ENCODE data around the gene SEC24B.

Gene SEC24B

GRCh38 chr4:109462297-109462696 is 28.7 kb downstream of the SEC24B start:
- peak; percentile 15 for DNase-seq (ENCODE audit: low spot score)
- in situ Hi-C loops (cut with MboI; ENCODE audit: low pct_unique_long_range_greater_than_20kb, low sequenced_read_pairs, unreplicated experiment), result no loop called here
- TF ChIP-seq, protein P1, sequence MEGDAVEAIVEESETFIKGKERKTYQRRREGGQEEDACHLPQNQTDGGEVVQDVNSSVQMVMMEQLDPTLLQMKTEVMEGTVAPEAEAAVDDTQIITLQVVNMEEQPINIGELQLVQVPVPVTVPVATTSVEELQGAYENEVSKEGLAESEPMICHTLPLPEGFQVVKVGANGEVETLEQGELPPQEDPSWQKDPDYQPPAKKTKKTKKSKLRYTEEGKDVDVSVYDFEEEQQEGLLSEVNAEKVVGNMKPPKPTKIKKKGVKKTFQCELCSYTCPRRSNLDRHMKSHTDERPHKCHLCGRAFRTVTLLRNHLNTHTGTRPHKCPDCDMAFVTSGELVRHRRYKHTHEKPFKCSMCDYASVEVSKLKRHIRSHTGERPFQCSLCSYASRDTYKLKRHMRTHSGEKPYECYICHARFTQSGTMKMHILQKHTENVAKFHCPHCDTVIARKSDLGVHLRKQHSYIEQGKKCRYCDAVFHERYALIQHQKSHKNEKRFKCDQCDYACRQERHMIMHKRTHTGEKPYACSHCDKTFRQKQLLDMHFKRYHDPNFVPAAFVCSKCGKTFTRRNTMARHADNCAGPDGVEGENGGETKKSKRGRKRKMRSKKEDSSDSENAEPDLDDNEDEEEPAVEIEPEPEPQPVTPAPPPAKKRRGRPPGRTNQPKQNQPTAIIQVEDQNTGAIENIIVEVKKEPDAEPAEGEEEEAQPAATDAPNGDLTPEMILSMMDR (IDR thresholded peaks at IDR 0.05; ENCODE audit: extremely low read depth, insufficient read depth, missing control alignments), result no peak

DNA sequence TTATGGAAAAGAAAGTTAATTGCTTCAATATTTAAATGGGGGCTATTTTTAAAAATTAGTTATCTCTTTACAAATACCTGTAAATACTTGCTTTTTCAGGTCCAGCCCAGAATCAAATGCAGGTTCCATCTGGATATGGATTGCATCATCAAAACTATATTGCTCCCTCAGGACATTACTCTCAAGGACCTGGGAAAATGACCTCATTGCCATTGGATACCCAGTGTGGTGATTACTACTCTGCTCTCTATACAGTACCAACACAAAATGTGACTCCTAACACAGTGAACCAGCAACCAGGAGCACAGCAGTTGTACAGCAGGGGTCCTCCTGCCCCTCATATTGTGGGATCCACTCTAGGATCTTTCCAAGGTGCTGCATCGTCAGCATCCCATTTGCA is 29.2 kb downstream of the SEC24B start:
- no peak for DNase-seq (ENCODE audit: low spot score)
- TF ChIP-seq, protein P1 (IDR thresholded peaks at IDR 0.05; ENCODE audit: extremely low read depth, insufficient read depth, missing control alignments), result no peak
- in situ Hi-C loops (cut with MboI; ENCODE audit: low pct_unique_long_range_greater_than_20kb, low sequenced_read_pairs, unreplicated experiment), result no loop called here

- in situ Hi-C loops (cut with MboI; ENCODE audit: low pct_unique_long_range_greater_than_20kb, low sequenced_read_pairs, unreplicated experiment), result no loop called here
- TF ChIP-seq, protein P1 (IDR thresholded peaks at IDR 0.05; ENCODE audit: extremely low read depth, insufficient read depth, missing control alignments), result no peak
- no peak for DNase-seq (ENCODE audit: low spot score)
Observed at GRCh38 chr4:109465069-109465468, 31.5 kb downstream of the SEC24B start.

- in situ Hi-C loops (cut with MboI; ENCODE audit: low pct_unique_long_range_greater_than_20kb, low sequenced_read_pairs, unreplicated experiment), result no loop called here
- DNase-seq (ENCODE audit: low spot score), result no peak
- TF ChIP-seq, protein P1 (IDR thresholded peaks at IDR 0.05; ENCODE audit: extremely low read depth, insufficient read depth, missing control alignments), result no peak
Observed at GRCh38 chr4:109469915-109470314, 36.3 kb downstream of the SEC24B start.

DNA sequence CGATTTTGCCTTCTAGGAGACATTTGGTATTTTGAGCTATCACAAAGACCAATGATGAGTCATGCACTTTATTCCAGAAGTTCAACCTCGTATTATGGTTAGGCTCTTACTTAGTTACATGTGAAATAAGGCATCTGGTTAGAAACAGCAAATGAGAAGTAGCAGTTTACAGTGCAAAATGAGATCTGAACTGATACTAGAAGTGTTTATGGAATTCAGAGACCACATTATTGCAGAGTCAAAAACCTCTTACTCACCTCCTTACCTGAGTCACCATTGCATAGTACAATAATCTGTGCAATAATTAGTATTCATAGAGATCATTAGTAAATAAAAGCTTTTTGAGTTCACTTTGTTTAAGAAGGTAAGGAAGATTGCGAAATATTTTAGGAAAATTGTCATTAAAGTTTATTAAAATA is 38.7 kb downstream of the SEC24B start:
- no peak for DNase-seq (ENCODE audit: low spot score)
- TF ChIP-seq, protein P1 (IDR thresholded peaks at IDR 0.05; ENCODE audit: extremely low read depth, insufficient read depth, missing control alignments), result no peak
- in situ Hi-C loops (cut with MboI; ENCODE audit: low pct_unique_long_range_greater_than_20kb, low sequenced_read_pairs, unreplicated experiment), result no loop called here

DNA sequence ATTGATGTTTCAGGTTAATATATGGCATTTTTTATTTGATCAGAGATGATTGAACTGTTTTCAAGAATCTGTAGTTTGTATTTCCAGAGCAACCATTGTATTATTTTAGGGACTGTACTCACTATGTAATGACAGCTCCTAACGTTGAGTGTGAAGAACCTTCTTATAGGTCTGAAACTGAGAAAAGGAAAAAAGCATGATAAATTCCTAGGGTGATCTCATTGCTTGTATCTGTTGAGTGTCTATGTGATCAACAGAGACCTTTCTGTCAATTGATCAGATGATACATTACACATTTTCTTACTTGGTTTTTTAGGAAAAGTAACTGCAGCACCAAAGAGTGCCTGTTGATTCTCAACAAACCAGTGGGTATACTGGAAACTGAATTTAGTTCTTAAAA is 40.2 kb downstream of the SEC24B start:
- no peak for DNase-seq (ENCODE audit: low spot score)
- in situ Hi-C loops (cut with MboI; ENCODE audit: low pct_unique_long_range_greater_than_20kb, low sequenced_read_pairs, unreplicated experiment), result no loop called here
- TF ChIP-seq, protein P1 (IDR thresholded peaks at IDR 0.05; ENCODE audit: extremely low read depth, insufficient read depth, missing control alignments), result no peak

GRCh38 chr4:109486007-109486406 is 52.4 kb downstream of the SEC24B start:
- DNase-seq (ENCODE audit: low spot score), result no peak
- in situ Hi-C loops (cut with MboI; ENCODE audit: low pct_unique_long_range_greater_than_20kb, low sequenced_read_pairs, unreplicated experiment), result no loop called here
- TF ChIP-seq, protein P1 (IDR thresholded peaks at IDR 0.05; ENCODE audit: extremely low read depth, insufficient read depth, missing control alignments), result no peak

All from GM13977 (cell line).